Measurements from ENCODE around the gene ZNF831.

The ZNF831 gene

DNA sequence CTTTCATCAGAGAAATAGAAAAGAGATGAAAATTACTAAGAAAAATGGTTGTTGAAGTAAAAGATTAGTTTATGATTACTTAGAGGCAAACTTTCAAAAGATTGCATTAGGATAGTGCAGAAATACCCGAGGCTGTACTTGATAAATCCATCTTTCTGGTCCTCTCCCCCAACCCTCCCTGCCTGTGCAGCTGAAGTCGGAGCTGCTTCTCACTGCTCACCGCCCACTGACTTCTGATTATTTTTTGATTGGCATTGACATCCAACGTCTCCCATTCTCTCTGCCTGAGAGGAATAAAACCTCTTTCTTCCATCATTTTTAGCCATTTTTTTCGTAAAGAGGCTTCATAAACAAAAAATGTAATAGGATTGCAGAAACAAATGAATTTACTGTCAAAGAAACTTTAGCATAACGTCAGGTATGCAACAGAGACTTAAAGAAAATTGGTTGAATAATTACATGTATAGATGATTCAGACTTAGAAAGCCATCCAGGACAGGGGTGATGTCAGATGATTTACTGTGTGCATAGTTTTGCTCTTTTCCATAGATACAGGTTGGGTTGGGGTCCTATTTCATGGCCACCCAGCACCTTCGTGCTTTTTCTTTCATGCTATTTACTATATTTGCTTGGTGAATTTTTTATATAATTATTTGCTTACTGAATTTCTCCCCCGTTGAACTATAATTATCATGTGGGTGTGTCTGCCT lies 83.2 kb downstream of the ZNF831 start:
- DNase-seq (ENCODE audit: low read depth in 2 of 2, low spot score in 1 of 2): no peak

DNA sequence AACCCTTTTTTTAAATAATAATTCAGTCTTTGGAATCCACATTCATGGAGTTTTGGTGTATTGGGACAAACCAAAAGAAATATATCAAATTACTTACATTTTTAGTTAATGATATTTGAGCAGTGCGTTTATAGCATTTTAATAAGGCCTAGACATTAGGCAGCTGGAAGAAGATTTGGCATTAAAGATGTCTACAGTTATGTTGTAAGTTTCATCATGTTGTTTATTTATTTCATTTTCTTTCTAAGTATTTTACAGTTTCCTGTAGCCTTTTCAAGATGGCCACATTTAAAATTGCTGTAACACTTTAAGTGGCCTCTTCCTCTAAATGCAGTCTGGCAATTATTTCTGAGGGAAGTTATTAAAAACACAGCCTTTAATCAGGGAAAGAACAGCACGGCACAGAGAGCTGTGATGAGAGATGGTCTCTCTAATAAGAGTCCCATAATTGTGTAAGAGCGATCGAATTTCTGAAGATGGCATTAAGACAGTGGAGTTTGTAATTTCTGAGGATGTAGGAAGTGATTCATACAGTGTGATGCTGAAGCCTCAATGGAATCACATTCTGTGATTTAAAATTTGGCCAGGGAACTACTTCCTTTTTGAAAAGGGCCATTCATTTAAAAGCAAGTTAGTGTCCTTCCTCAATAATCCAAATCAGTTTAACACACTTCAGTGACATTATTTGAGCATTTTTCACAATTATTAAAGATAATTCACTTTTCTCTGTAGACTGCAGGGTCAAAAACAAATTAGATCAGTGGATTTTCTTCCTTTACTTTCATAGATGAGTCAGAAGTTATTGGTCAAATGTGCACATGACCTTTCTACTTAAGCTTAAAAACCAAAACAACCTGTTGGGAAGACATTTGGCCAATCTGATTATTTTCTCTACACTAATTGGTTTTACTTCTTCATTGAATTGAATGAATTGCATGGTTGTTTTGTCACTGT lies 84.4 kb downstream of the ZNF831 start:
- no peak for DNase-seq (ENCODE audit: low read depth in 2 of 2, low spot score in 1 of 2)

DNA sequence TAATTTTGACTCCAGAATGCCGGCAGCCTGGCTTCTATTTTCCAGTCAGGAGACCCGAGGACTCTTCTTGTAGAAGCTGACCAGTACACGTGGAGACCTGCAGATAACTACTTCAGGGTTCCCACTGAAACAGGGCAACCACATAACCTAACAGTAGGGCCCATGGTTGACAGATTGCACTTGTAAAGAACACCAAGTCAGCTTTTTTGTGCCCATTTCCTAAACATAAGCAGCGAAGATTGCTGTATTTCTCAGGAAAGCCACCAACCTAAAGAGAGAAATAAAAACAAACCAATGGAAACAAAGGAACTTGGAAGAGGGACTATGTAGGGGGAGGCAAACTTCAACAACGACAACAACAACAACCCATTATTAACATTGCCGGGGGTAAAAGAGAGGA lies 86.7 kb downstream of the ZNF831 start:
- no peak for DNase-seq (ENCODE audit: low read depth in 2 of 2, low spot score in 1 of 2)

DNA sequence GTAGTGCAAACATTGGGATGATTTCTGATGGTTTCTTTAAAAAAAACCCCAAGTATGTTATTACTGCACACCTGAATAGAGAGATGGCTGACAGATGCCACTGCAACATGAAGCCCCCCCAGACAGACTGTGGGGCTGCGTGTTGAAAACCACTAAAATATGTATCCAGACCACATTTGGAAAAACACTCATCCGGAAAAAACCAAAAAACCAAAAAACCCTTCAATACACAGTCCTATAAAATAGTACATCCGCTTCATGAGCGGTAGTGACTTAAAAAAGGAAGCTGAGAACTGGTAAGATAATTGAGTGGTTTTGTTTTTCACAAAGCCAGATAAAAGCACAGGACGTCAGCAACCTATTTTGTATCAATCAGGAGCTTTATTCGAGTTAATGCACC lies 89.7 kb downstream of the ZNF831 start:
- DNase-seq (ENCODE audit: low read depth in 2 of 2, low spot score in 1 of 2): no peak

DNA sequence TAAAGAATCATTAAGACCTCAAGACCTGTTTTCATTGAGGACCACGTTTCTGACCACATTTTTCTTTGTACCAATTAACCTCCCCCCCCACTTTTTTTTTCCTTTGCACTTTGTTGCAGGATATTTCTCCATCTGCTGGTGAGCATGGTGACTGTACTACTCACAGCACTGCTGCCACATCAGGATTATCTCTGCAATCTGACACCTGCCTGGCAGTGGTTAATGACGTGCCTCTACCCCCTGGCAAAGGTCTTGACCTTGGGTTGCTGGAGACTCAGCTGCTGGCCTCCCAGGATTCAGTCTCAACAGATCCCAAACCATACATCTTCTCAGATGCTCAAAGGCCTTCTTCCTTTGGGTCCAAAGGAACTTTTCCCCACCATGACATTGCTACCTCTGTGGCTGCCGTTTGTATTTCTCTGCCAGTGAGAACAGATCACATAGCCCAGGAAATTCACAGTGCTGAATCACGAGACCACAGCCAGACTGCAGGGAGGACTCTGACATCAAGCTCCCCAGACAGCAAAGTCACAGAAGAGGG lies 90.2 kb downstream of the ZNF831 start:
- DNase-seq (ENCODE audit: low read depth in 2 of 2, low spot score in 1 of 2): no peak

DNA sequence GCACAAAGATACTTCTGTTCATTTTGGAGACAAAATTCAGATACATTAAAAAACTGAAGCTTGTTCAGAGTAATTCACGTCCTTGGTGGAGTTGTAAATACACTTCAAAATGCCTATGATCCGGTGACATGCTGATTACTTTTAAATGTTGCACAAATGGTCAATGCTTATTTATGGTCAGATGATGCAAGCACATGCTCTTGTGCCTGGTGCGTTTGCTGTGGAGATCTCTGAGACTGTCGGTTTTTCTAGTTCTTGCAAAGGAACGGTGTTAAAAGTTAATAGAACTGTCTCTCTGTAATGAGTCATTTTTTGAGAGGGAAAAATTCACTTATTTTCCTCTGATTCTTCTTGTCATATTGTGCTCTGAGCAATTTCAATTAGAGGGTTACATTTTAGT lies 91.6 kb downstream of the ZNF831 start:
- DNase-seq (ENCODE audit: low read depth in 2 of 2, low spot score in 1 of 2): no peak

DNA sequence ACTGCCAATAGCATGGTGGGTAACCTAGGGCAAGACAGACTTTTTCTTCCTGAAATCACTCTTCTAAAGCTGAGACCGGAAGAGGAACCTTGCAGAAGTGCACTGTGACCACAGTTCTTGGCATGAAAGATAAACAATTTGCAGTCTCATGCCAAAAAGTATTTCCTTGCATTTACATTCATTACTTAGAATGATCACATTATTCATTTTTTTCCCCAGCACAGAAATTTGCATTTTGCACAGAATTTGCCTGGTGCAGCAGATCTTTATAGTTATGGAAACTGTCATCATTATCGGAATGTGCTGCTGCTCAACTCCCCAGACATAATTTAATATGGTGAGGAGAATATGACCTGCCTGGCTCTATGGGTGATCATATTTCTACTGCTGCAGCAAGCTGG lies 94.6 kb downstream of the ZNF831 start:
- no peak for DNase-seq (ENCODE audit: low read depth in 2 of 2, low spot score in 1 of 2)

DNA sequence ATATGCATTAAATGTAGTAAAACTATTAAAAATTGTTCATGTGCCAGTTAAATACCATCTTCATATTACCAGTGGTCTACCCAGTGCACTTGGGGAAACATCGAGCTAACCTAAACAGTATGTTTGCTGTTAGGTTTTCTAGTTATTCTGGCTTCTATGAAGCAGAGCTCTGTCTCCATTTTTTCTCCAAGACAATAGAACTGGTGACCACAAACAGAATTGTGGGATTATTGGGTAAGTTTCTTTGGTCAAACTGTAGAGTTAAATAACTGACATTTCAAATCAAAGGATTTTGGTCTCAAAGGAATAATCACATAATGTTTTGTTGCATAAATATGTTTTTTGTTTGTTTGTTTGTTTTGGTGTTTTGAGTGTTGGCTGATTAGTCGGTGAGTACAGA lies 96.3 kb downstream of the ZNF831 start:
- DNase-seq (ENCODE audit: low read depth in 2 of 2, low spot score in 1 of 2): no peak

DNA sequence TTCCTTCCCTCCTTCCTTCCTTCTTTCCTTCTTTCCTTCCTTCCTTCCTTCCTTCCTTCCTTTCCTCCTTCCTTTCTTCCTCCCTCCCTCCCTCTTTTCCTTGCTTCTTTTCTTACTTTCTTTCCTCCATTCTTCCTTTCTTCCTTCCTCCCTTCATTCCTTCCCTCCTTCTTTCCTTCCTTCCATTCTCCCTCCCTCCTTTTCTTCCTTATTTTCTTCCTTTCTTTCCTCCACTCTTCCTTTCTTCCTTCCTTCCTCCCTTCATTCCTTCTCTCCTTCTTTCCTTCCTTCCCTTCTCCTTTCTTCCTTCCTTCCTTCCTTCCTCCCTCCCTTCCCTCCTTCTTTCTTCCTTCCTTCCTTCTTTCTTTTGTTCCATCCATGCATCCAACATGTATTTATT lies 101.7 kb downstream of the ZNF831 start:
- no peak for DNase-seq (ENCODE audit: low read depth in 2 of 2, low spot score in 1 of 2)

DNA sequence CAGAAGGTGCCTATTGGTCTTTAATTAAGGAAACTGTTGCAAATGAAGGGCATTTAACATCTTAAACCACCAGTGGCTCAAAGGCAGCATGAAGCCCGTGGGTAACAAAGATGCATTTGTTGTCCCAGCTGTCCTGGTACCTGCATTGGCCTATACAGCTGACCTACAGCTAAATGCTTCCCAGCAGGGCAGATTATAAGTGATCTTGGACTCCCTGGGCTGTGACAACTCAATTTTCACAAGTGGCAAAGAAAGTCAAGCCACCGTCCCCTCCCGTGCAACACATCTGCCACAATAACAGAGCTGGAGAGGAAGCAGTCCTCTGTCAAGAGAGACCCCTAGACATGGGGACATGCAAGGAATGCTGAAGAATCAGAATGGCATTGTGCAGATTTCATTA lies 105.2 kb downstream of the ZNF831 start:
- no peak for DNase-seq (ENCODE audit: low read depth in 2 of 2, low spot score in 1 of 2)

DNA sequence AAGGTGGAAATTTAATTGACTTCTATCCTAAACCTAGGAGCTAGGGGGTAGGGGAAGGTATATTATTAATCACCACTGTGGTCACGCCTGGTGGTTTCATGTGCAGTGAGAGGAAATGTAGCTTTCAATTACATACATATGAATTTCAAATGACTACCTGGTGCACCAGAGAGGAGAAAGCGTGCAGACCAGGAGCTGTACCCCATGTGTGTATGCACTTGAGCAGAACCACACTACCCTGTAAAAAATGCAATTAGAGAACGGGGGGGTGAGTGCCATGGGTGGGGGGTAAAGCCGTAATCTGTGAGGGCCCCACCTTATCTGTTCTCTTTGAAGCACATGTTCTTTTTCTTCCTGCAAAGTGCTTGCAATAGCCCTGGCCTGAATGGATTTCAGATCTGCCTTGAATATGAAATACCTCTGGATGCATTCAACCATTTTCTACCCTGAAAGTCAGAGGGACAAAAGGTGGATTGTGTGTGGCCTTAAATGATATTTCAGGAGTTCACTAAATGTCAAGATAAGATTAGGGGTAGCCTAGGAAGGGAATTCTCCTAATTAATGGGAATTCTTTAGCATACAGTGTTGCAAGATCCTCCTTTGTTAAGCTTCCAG lies 105.9 kb downstream of the ZNF831 start:
- DNase-seq (ENCODE audit: low read depth in 2 of 2, low spot score in 1 of 2): no peak

DNA sequence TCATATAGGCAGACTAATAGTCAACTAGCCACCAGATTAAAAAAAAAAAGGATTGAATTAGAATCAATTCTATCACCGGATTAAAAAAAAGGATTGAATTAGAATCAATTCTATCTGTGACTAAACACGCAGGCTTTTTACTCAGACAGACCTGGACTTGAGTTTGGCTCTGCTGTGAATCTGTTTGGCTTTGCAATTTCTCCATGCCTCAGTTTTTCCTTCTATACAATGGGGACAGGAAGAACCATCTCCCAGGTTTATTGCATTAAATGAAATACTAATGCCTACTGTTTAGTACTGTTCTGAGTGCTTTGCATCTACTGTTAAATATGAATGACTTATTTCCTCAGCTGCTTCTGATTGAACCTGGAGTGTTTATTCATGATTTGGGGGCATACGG lies 106.8 kb downstream of the ZNF831 start:
- no peak for DNase-seq (ENCODE audit: low read depth in 2 of 2, low spot score in 1 of 2)

DNA sequence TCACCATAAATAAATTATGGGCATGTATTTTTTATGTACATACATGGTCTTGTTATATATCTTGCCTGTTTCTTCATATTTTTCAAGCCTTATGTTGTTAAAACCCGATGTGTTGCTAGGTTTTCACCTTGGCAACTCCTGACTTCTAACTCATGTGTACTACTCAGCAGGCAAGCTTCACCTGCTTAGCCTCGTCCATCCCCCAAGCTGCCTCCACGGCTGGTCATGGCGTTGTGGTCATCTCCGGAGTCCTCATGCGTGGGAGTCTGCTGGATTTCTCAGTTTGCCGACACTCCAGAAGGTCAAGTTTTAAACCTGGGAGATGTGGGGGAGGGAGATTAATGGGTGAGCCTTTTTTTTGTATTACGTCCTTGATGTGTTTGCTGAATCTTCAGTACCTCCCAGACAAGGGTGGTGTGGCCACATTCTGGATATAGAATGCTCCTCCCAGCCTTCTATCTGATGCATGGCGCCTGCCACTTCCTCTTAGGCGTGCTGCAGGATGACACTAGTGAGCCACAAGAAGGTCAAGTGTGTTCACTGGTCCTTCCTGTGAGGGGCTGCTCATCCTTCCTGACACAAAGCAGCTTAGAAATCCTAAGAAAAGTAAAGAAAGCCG lies 110.2 kb downstream of the ZNF831 start:
- DNase-seq (ENCODE audit: low read depth in 2 of 2, low spot score in 1 of 2): no peak

DNA sequence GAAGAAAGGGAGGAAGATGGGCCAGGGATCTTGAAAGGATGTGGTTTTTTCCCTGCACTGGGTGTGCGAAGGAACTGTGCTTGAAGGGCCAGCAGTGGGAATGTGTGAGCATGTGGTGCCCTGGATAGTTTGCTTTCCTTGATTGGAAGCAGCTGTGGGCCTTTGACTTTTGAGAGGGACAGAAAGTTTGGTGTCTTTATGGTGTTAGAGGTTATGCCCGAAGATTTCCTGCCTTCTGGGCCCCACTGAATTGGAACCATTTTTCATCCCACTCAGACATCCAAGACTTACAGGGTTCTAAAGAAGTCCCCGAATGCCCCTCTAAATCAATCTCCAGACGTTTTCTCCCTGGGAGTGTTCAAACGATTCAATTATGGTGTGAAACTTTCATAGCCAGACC lies 113.3 kb downstream of the ZNF831 start:
- DNase-seq (ENCODE audit: low read depth in 2 of 2, low spot score in 1 of 2): no peak

DNA sequence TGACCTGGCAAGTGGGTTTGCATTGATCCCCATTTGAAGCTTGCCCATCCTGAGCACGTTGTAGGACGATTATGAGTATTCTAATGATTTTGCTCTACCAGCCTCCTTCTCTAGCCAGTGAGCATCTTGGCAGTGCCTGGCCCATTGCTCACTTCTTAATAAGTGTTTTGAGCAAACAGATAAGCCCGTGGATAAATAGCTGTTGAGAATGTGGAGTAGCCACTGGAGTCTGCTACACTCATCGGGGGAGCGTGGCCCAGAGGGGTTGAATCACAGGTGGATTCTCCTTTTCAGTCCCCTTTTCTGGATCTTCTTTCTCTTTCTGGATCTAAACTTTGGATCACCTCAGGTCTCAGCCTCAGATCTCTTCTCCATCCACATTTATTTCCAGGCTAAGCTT lies 120.8 kb downstream of the ZNF831 start:
- no peak for DNase-seq (ENCODE audit: low read depth in 2 of 2, low spot score in 1 of 2)

DNA sequence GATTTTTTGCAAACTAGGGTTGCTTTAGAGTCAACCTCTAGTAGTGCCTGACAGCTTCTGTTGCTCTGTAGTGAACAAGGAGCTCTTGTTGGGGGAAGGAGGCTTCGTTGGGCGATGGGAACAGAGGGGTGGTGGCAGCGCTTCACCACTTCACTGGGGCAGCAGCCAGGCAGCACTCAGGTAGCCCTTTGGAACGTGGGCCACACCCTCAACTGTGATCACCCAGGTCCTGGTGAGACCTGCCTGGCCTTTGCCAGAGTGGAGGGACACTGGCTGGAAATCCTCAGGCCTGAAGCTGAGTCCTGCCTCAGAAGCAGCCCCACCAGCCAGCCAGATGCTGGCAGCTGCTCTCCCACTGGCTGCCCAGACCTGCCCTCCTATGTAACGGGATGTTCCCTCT lies 126.4 kb downstream of the ZNF831 start:
- DNase-seq (ENCODE audit: low read depth in 2 of 2, low spot score in 1 of 2): no peak

DNA sequence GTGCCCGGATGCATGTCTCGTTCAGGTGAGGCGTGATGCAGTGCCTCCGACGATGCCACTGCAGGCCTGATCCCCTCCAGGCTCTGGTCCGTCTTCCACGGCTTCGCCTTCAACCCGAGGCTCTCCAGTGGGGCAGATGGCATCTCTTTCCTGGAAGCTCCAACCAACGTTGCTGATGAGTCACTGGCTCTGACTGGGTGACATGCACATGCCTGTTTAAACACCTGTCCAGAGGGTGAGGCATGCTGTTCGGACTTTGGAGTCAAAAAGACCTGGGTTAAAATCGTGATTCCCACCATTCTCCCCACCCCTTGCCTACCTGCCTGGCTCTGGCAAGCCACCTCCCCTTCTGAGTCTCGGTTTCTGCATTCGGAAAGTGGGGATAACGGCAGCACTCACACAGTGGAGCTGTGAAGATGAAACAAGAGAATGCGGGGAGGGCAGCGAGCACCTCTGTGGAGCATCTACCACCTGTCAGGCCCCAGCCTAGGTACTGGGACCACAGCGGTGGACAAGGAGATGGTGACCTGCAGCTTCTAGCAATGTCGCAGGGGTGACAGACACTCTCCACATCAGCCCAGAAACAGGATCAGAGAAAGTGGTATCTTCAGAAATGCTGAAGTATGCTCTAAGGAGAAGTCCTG lies 128.2 kb downstream of the ZNF831 start:
- DNase-seq (ENCODE audit: low read depth in 2 of 2, low spot score in 1 of 2): no peak

DNA sequence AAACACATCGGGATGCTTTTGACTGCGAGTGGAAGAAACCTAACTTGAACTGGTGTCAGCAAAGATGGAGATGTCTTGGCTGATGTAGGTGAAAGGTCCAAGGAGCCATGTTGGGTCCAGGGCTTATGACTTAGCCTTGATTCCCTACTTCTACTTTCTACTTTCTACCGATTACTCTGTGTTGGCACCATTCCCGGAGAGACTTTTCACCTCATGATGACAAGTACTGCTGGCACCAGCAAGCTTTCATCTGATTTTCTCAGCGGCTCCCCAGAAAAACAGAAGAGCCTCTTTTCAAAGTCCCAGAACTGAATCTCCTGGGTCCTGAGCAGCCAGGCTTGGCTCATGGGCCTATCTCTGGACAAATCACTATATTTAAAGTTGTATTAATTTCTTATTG lies 131.9 kb downstream of the ZNF831 start:
- DNase-seq (ENCODE audit: low read depth in 2 of 2, low spot score in 1 of 2): no peak

DNA sequence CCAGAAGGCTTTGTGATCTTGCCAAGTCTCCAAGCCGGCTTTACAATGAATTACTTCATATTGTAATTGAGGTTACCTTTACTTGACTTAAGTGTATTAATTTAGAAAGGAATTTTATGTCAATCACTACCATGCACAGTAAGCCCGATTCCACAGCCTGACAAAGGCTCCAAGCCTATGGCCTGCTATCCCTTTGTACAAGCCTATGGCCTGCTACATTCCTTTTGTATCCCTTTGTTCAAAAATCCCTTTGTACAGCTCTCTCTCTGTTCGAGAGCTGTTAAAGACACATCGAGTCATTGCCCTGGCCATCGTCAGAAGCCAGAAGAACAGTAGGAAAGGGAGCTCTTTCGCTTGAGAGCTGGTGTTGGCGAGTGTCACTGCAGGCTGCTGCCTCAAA lies 134.1 kb downstream of the ZNF831 start:
- no peak for DNase-seq (ENCODE audit: low read depth in 2 of 2, low spot score in 1 of 2)

DNA sequence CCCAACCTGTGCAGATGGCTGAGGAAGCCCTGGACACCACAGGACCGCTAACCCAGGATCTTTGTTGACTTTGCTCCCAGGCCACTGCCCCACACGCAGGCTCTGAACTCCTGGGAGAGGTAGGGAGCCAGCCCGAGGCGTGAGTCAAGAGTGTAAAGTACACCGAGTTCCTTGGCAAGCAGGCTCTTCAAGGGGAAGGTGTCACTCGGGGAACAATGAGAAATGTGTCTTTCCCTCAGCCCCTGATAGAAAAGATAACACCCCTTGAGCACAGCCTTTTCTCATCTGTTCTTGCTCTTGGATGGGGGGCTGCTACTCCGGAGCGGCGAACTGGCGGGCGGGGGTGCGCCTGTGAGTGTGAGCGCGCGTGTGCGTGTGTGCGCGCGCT lies 136.3 kb downstream of the ZNF831 start:
- no peak for DNase-seq (ENCODE audit: low read depth in 2 of 2, low spot score in 1 of 2)

All from stimulated activated CD8-positive, alpha-beta memory T cell treated with anti-CD3 and anti-CD28 coated beads, Interleukin-4, amount 100 ng/mL, for 4 hours (primary cell).